ENCODE results near the gene DGAT2. TPM values are rescaled to one million over a fixed set of nuclear protein-coding genes. Genes with fewer than 3 reads are reported as not detected.

Gene DGAT2
- total RNA-seq, 2 experiments from 2014 or later, result 1.4 to 1.5 TPM

DNA sequence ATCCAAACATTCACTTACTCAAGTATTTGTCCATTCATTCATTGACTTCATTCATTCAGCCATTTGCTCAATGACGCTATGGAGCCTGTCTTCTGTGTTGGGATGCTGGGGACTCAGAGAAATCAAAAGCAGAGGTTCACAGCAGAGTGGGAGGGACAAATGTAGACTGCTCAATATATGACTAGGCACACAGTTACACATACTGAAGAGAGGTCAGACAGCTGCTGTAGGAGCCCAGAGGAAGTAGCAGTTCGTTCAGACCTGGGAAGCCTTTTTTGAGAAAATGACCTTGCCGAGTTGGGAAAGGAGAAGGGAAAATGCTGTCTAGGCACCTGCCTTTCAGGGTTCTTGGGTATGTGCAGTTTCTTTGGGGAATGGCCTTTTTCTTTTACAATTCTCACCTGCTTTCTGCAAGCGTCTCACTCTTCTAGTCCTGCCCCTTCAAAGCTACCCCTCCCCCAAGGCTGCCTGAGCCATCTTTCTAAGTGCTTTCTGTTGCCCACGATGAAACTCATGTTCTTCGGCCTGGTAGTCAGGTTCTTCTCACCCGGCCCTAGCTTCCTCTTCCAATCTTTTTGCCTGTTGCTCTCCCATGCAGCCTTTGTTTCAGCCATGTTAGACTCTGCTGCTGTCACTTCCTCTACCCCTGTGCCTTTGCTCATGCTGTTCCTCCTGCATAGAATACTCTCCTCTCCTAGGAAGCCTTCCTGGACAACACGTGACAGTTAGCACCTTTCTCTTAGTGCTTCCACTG, 42.2 kb downstream of the DGAT2 start:
- Mint-ChIP-seq H3K27ac (no peak overlapping the region), H3K9me3 (ENCODE audit: low read depth) (no peaks in the 10 kb centered on the region), H3K27me3 (no peaks in the 10 kb centered on the region), H3K4me1 (peaks cover 9% of the 10 kb centered on the region), H3K4me3 (no peak overlapping the region), H3K36me3 (ENCODE audit: low read depth) (no peaks in the 10 kb centered on the region)
- ChIA-PET POLR2A (interaction anchor here (0.6 kb wide), 1 partner anchor 1668 kb away, joined by 4 read pairs; no protein-coding TSS in a partner anchor), CTCF (interaction anchor here (1.2 to 4.5 kb wide), 4 partner anchors 8 to 57 kb away, joined by 3 to 30 read pairs (median 6); no protein-coding TSS in a partner anchor)
- ATAC-seq, result no peak
- intact Hi-C loops (cut with DNase I, micrococcal nuclease), result loop anchor here in 1 of 2 experiments (10.0 kb wide), 1 partner anchor 574 kb away; the partner anchor contains the start of genes GVQW3 and THAP12
- DNase-seq, result no peak

GRCh38 chr11:75811485-75811884, 42.9 kb downstream of the DGAT2 start:
- POLR2A ChIA-PET, result no interaction called here
- H3K4me3 Mint-ChIP-seq, result no peak overlapping the region
- H3K4me1 Mint-ChIP-seq, result peaks cover 9% of the 10 kb centered on the region
- H3K27ac Mint-ChIP-seq, result no peak overlapping the region
- no peaks in the 10 kb centered on the region for H3K36me3 Mint-ChIP-seq (ENCODE audit: low read depth)
- DNase-seq, result no peak
- CTCF ChIA-PET, result interaction anchor here (1.8 to 4.5 kb wide), 3 partner anchors 9 to 56 kb away, joined by 5 to 30 read pairs (median 6); no protein-coding TSS in a partner anchor
- ATAC-seq, result no peak
- intact Hi-C loops (cut with DNase I, micrococcal nuclease), result loop anchor here in 1 of 2 experiments (10.0 kb wide), 1 partner anchor 573 kb away; the partner anchor contains the start of genes GVQW3 and THAP12
- H3K9me3 Mint-ChIP-seq (ENCODE audit: low read depth), result no peaks in the 10 kb centered on the region
- no peaks in the 10 kb centered on the region for H3K27me3 Mint-ChIP-seq

DNA sequence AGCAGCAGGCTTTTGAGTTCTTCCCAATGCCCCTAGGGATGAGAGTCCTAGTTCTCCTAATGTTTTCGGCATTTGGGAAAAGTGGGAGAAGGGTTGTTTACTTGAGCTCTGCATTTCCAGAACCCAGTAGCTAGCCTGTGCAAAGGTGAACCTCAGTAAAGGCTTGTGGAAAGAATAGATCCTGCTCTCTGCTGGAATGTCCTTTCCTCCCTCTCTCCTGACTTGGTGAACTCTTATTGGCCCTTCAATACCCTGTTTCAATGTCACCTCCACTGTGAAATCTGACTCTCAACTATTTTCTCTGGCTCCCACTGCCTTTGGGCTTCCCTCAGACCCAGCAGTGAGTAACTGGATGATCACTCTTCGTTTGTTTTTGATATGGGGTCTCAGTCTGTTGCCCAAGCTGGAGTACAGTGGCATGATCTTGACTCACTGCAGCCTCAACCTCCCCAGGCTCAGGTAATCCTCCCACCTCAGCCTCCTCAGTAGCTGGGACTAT, 44.0 kb downstream of the DGAT2 start:
- ATAC-seq, result no peak
- Mint-ChIP-seq H3K27ac (no peak overlapping the region), H3K36me3 (ENCODE audit: low read depth) (no peaks in the 10 kb centered on the region), H3K9me3 (ENCODE audit: low read depth) (no peaks in the 10 kb centered on the region), H3K27me3 (no peaks in the 10 kb centered on the region), H3K4me3 (no peak overlapping the region), H3K4me1 (peaks cover 9% of the 10 kb centered on the region)
- ChIA-PET CTCF (interaction anchor here (0.6 to 4.5 kb wide), 7 partner anchors 10 to 339 kb away, joined by 3 to 30 read pairs (median 4); no protein-coding TSS in a partner anchor), POLR2A (no interaction called here)
- DNase-seq, result no peak
- intact Hi-C loops (cut with DNase I, micrococcal nuclease), result loop anchor here in 1 of 2 experiments (10.0 kb wide), 1 partner anchor 572 kb away; the partner anchor contains the start of genes GVQW3 and THAP12

- H3K27me3 Mint-ChIP-seq, result no peaks in the 10 kb centered on the region
- POLR2A ChIA-PET, result no interaction called here
- H3K4me3 Mint-ChIP-seq, result no peak overlapping the region
- DNase-seq, result no peak
- CTCF ChIA-PET, result interaction anchor here (0.6 to 4.5 kb wide), 8 partner anchors 11 to 339 kb away, joined by 3 to 30 read pairs (median 4); no protein-coding TSS in a partner anchor
- peaks cover 12% of the 10 kb centered on the region for H3K4me1 Mint-ChIP-seq
- ATAC-seq, result no peak
- intact Hi-C loops (cut with DNase I, micrococcal nuclease), result loop anchor here in 1 of 2 experiments (10.0 kb wide), 1 partner anchor 572 kb away; the partner anchor contains the start of genes GVQW3 and THAP12
- H3K9me3 Mint-ChIP-seq (ENCODE audit: low read depth), result no peaks in the 10 kb centered on the region
- peak overlapping the region; percentile 74 for H3K27ac Mint-ChIP-seq
- H3K36me3 Mint-ChIP-seq (ENCODE audit: low read depth), result no peaks in the 10 kb centered on the region
These were observed 44.5 kb downstream of the DGAT2 start for GRCh38 chr11:75813124-75813523.

DNA sequence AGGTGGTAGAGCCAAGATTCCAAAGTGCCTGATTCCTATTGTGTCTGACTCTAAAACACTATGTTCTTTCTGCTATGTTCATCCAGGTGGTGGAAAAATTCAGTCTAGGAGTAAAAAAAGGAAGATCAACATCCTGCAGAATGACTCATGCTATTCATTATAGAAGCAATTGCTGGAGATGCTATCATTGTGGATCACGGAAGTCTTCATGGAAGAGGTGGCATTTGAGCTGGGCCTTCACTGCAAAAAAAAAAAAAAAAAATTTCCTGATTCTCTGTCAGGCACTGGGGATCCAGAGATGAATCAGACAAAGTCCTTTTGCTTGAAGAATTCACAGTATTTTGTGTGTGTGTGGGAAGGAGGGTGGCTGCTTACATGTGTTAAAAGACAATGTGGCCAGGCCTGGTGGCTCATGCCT, 45.1 kb downstream of the DGAT2 start:
- Mint-ChIP-seq H3K4me3 (no peak overlapping the region), H3K9me3 (ENCODE audit: low read depth) (no peaks in the 10 kb centered on the region), H3K27ac (peak overlapping the region; percentile 74), H3K4me1 (peaks cover 13% of the 10 kb centered on the region), H3K36me3 (ENCODE audit: low read depth) (no peaks in the 10 kb centered on the region), H3K27me3 (no peaks in the 10 kb centered on the region)
- ATAC-seq (no peak), DNase-seq (no peak)
- intact Hi-C loops (cut with DNase I, micrococcal nuclease), result loop anchor here (1.0 to 10.0 kb wide), 8 partner anchors 53 to 1321 kb away; partner anchors contain the start of genes GVQW3 (in 2 of the 2), THAP12 (in 2 of the 2), LIPT2 (in 1 of the 2) and SERPINH1 (in 1 of the 2)
- POLR2A ChIA-PET, result no interaction called here
- CTCF ChIA-PET, result interaction anchor here (0.6 to 4.5 kb wide), 12 partner anchors 11 to 395 kb away, joined by 3 to 30 read pairs (median 4); no protein-coding TSS in a partner anchor

- Mint-ChIP-seq H3K27me3 (no peaks in the 10 kb centered on the region), H3K4me3 (no peak overlapping the region), H3K36me3 (ENCODE audit: low read depth) (no peaks in the 10 kb centered on the region), H3K9me3 (ENCODE audit: low read depth) (no peaks in the 10 kb centered on the region), H3K27ac (peak overlapping the region; percentile 80), H3K4me1 (peaks cover 16% of the 10 kb centered on the region)
- intact Hi-C loops (cut with DNase I, micrococcal nuclease), result loop anchor here (1.0 to 10.0 kb wide), 8 partner anchors 52 to 1322 kb away; partner anchors contain the start of genes GVQW3 (in 2 of the 2), THAP12 (in 2 of the 2), LIPT2 (in 1 of the 2) and SERPINH1 (in 1 of the 2)
- POLR2A ChIA-PET, result no interaction called here
- CTCF ChIA-PET, result interaction anchor here (0.7 to 4.5 kb wide), 10 partner anchors 9 to 394 kb away, joined by 3 to 30 read pairs (median 4); no protein-coding TSS in a partner anchor
- no peak for DNase-seq
- peak; percentile 37 for ATAC-seq
These were observed 45.7 kb downstream of the DGAT2 start for GRCh38 chr11:75814363-75814676.

- Mint-ChIP-seq H3K36me3 (ENCODE audit: low read depth) (no peaks in the 10 kb centered on the region), H3K27ac (peak within 1 kb of the TSS; percentile 80), H3K27me3 (no peaks in the 10 kb centered on the region), H3K4me1 (peaks cover 16% of the 10 kb centered on the region), H3K4me3 (no peak within 1 kb of the TSS), H3K9me3 (ENCODE audit: low read depth) (no peaks in the 10 kb centered on the region)
- DNase-seq (peak; percentile 98), ATAC-seq (peak; percentile 93)
- CTCF ChIA-PET, result interaction anchor here (0.6 to 4.5 kb wide), 8 partner anchors 9 to 109 kb away, joined by 3 to 30 read pairs (median 4); no protein-coding TSS in a partner anchor
- intact Hi-C loops (cut with DNase I, micrococcal nuclease), result loop anchor here (1.0 to 10.0 kb wide), 10 partner anchors 47 to 1322 kb away; partner anchors contain the start of genes GVQW3 (in 2 of the 2), THAP12 (in 2 of the 2), DGAT2 (in 1 of the 2) and LIPT2 (in 1 of the 2)
- POLR2A ChIA-PET, result no interaction called here
These were observed 46.2 kb downstream of the DGAT2 start, which contains the start of gene UVRAG for GRCh38 chr11:75814677-75815344. Gene UVRAG, plus strand, starts transcription at chr11:75815210. Its CDS starts 198 bp downstream, at chr11:75815408.

GRCh38 chr11:75815345-75816168, 47.0 kb downstream of the DGAT2 start:
- H3K4me3 Mint-ChIP-seq, result no peak overlapping the region
- peak; percentile 53 for DNase-seq
- intact Hi-C loops (cut with DNase I, micrococcal nuclease), result loop anchor here (1.0 to 10.0 kb wide), 7 partner anchors 47 to 1323 kb away; partner anchors contain the start of genes GVQW3 (in 2 of the 2), THAP12 (in 2 of the 2), DGAT2 (in 1 of the 2) and LIPT2 (in 1 of the 2)
- peak overlapping the region; percentile 80 for H3K27ac Mint-ChIP-seq
- peaks cover 16% of the 10 kb centered on the region for H3K4me1 Mint-ChIP-seq
- ChIA-PET POLR2A (interaction anchor here (0.6 kb wide), 1 partner anchor 20 kb away, joined by 3 read pairs; no protein-coding TSS in a partner anchor), CTCF (interaction anchor here (0.6 to 4.5 kb wide), 4 partner anchors 13 to 93 kb away, joined by 3 to 30 read pairs (median 7); no protein-coding TSS in a partner anchor)
- peak; percentile 25 for ATAC-seq
- H3K9me3 Mint-ChIP-seq (ENCODE audit: low read depth), result no peaks in the 10 kb centered on the region
- H3K36me3 Mint-ChIP-seq (ENCODE audit: low read depth), result no peaks in the 10 kb centered on the region
- H3K27me3 Mint-ChIP-seq, result no peaks in the 10 kb centered on the region

DNA sequence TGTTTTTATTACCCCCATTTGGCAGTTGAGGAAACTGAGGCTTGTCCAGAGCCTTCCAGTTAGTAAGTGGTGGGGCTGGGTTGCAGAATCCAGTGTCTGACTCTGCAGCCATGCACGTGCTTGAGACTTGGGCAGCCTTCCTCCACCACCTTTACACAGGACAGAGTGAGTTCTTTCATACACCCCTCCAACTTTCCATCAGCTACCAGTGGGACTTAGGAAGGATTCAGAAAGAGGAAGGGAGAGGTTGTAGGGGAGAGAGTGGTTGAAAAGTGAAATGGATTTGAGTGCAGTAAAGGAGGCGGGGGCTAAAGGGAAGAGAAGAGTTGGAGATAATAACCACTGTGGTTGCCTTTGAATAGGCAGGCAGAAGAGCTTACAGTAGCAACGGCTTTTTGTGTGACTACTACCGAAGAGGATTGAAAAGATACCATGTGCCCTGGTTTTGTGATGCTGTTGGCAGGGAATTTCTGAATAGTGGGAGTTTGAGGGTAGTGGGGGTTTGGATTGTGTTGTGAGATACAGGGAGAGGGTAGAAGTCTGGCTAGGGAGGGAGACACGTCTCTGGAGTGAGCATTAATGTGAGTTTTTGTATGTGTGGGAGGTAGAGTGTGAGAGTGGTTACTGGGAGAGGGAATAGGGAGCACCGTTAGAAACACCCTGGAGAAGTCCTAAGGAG, 48.1 kb downstream of the DGAT2 start:
- peaks cover 4% of the 10 kb centered on the region for H3K36me3 Mint-ChIP-seq (ENCODE audit: low read depth)
- H3K4me3 Mint-ChIP-seq, result no peak overlapping the region
- ATAC-seq (no peak), DNase-seq (no peak)
- H3K9me3 Mint-ChIP-seq (ENCODE audit: low read depth), result no peaks in the 10 kb centered on the region
- H3K27me3 Mint-ChIP-seq, result no peaks in the 10 kb centered on the region
- intact Hi-C loops (cut with DNase I, micrococcal nuclease), result loop anchor here (5.0 to 10.0 kb wide), 2 partner anchors 51 to 568 kb away; partner anchors contain the start of genes GVQW3 (in 1 of the 2) and THAP12 (in 1 of the 2)
- peaks cover 23% of the 10 kb centered on the region for H3K4me1 Mint-ChIP-seq
- no peak overlapping the region for H3K27ac Mint-ChIP-seq
- ChIA-PET POLR2A (no interaction called here), CTCF (interaction anchor here (0.6 to 3.0 kb wide), 6 partner anchors 10 to 527 kb away, joined by 3 to 9 read pairs (median 3); no protein-coding TSS in a partner anchor)
